HepG2 (cell line): ENCODE data around the gene PODN. TPM values are rescaled to one million over a fixed set of nuclear protein-coding genes. Genes with fewer than 3 reads are reported as not detected.

ENCODE experiments used
- FOXK2 ChIP-seq: fragments of 450-650 bp; IDR thresholded peaks from 2 replicates; pipeline ENCODE4 v1.6.1; 2016
- HHEX ChIP-seq: IDR thresholded peaks from 2 replicates; pipeline ENCODE4 v1.6.1; 2016; ENCODE audit warnings: control low read depth
- HNRNPUL1 ChIP-seq: fragments of 200-400 bp; formaldehyde crosslinking; IDR thresholded peaks from 2 replicates; pipeline ENCODE4 v1.6.1; 2017; ENCODE audit warnings: low read depth, mild to moderate bottlenecking, low read length, moderate library complexity
- KDM1A ChIP-seq: IDR thresholded peaks from 2 replicates; pipeline ENCODE4 v1.6.1; 2016; ENCODE audit warnings: missing compliant biosample characterization
- MEIS2 ChIP-seq: sonication (generic); formaldehyde crosslinking; IDR thresholded peaks from 2 replicates; pipeline ENCODE4 v1.9.0; 2021; ENCODE audit warnings: mild to moderate bottlenecking, missing genetic modification reagents
- MYNN ChIP-seq: sonication (generic); formaldehyde crosslinking; IDR thresholded peaks from 2 replicates; pipeline ENCODE4 v1.4.0; 2020; ENCODE audit warnings: mild to moderate bottlenecking, low read depth, missing genetic modification reagents
- NFKBIZ ChIP-seq: IDR thresholded peaks from 2 replicates; pipeline ENCODE4 v1.6.1; 2018; ENCODE audit warnings: missing genetic modification reagents, missing compliant biosample characterization
- PAWR ChIP-seq: sonication (generic); formaldehyde crosslinking; IDR thresholded peaks from 2 replicates; pipeline ENCODE4 v1.4.0; 2020; ENCODE audit warnings: missing genetic modification reagents, mild to moderate bottlenecking, borderline replicate concordance
- RBM22 ChIP-seq: fragments of 200-400 bp; formaldehyde crosslinking; optimal IDR thresholded peaks from 2 replicates; pipeline ENCODE3; 2017; ENCODE audit warnings: mild to moderate bottlenecking, low read length, moderate library complexity
- SYNCRIP ChIP-seq: fragments of 200-400 bp; formaldehyde crosslinking; IDR thresholded peaks from 2 replicates; pipeline ENCODE4 v1.6.1; 2018; ENCODE audit warnings: mild to moderate bottlenecking, low read depth, low read length; ENCODE audit not compliant: insufficient read depth
- TSC22D2 ChIP-seq: sonication (generic); formaldehyde crosslinking; IDR thresholded peaks from 2 replicates; pipeline ENCODE4 v1.5.1; 2020; ENCODE audit warnings: missing genetic modification reagents, mild to moderate bottlenecking, borderline replicate concordance
- ZBTB3 ChIP-seq: sonication (generic); formaldehyde crosslinking; IDR thresholded peaks from 2 replicates; pipeline ENCODE4 v1.4.0; 2020; ENCODE audit warnings: low read depth, mild to moderate bottlenecking, moderate library complexity, missing genetic modification reagents, borderline replicate concordance
- ZNF253 ChIP-seq: sonication (generic); formaldehyde crosslinking; IDR thresholded peaks from 2 replicates; pipeline ENCODE4 v1.8.0; 2022; ENCODE audit warnings: mild to moderate bottlenecking, missing genetic modification reagents, borderline replicate concordance
- ZNF326 ChIP-seq: sonication (generic); formaldehyde crosslinking; IDR thresholded peaks from 2 replicates; pipeline ENCODE4 v1.4.0; 2020; ENCODE audit warnings: missing genetic modification reagents, borderline replicate concordance
- ZNF44 ChIP-seq: sonication (generic); formaldehyde crosslinking; IDR thresholded peaks from 2 replicates; pipeline ENCODE4 v1.5.1; 2020; ENCODE audit warnings: mild to moderate bottlenecking, missing genetic modification reagents
- ZNF703 ChIP-seq: sonication (generic); formaldehyde crosslinking; IDR thresholded peaks from 2 replicates; pipeline ENCODE4 v1.5.1; 2020; ENCODE audit warnings: missing genetic modification reagents, mild to moderate bottlenecking, moderate library complexity, borderline replicate concordance
- ZSCAN22 ChIP-seq: sonication (generic); formaldehyde crosslinking; IDR thresholded peaks from 2 replicates; pipeline ENCODE4 v1.4.0; 2020; ENCODE audit warnings: mild to moderate bottlenecking, missing genetic modification reagents
- polyA plus RNA-seq, 8 experiments: library from polyadenylated mRNA; depleted of rRNA in 3 of 8; stranded (reverse) in 7 of 8; unstranded in 1 of 8; fragments of >200 nt; fragmentation: Illumina TruSeq in 4 of 8; extraction: Trizol in 4 of 8; gene quantifications; 2 replicates each; pipeline versions ENCODE4 v1.2.1 to v1.2.3, GENCODE V29; 2011 to 2016; ENCODE audit warnings: low read depth in 4 of 8, missing spikeins in 1 of 8, mixed read lengths in 1 of 8; ENCODE audit not compliant: insufficient read depth in 1 of 8
- total RNA-seq, 5 experiments: library from RNA; depleted of rRNA; stranded (reverse); fragments of >200 nt; fragmentation: Illumina TruSeq; extraction: Trizol; gene quantifications; 2 replicates each; pipeline ENCODE4 v1.2.3, GENCODE V29; 2016; ENCODE audit warnings: low read depth in 1 of 5
- TF ChIP-seq, protein P1 (sequence below): IDR thresholded peaks from 2 replicates; pipeline ENCODE4 v1.6.1; 2016; ENCODE audit warnings: missing genetic modification reagents, missing compliant biosample characterization
- TF ChIP-seq, protein P2 (sequence below): sonication (generic); formaldehyde crosslinking; IDR thresholded peaks from 2 replicates; pipeline ENCODE4 v1.8.0; 2022; ENCODE audit warnings: mild to moderate bottlenecking, missing genetic modification reagents, moderate library complexity
- TF ChIP-seq, protein P3 (sequence below): fragments of 450-650 bp; IDR thresholded peaks from 2 replicates; pipeline ENCODE4 v1.6.1; 2017; ENCODE audit warnings: mild to moderate bottlenecking
- TF ChIP-seq, protein P4 (sequence below): sonication (generic); formaldehyde crosslinking; IDR thresholded peaks from 2 replicates; pipeline ENCODE4 v1.4.0; 2020; ENCODE audit warnings: missing genetic modification reagents, borderline replicate concordance
- TF ChIP-seq, protein P5 (sequence below): sonication (generic); formaldehyde crosslinking; IDR thresholded peaks from 2 replicates; pipeline ENCODE4 v1.5.0; 2020; ENCODE audit warnings: mild to moderate bottlenecking, low read depth, missing genetic modification reagents, borderline replicate concordance

PODN gene
- total and polyA plus RNA-seq, 2 of the 13 experiments (the other 11 are each of a cell fraction or from before 2014, with no cell fraction given): 0.13 TPM; not detected in 1

DNA sequence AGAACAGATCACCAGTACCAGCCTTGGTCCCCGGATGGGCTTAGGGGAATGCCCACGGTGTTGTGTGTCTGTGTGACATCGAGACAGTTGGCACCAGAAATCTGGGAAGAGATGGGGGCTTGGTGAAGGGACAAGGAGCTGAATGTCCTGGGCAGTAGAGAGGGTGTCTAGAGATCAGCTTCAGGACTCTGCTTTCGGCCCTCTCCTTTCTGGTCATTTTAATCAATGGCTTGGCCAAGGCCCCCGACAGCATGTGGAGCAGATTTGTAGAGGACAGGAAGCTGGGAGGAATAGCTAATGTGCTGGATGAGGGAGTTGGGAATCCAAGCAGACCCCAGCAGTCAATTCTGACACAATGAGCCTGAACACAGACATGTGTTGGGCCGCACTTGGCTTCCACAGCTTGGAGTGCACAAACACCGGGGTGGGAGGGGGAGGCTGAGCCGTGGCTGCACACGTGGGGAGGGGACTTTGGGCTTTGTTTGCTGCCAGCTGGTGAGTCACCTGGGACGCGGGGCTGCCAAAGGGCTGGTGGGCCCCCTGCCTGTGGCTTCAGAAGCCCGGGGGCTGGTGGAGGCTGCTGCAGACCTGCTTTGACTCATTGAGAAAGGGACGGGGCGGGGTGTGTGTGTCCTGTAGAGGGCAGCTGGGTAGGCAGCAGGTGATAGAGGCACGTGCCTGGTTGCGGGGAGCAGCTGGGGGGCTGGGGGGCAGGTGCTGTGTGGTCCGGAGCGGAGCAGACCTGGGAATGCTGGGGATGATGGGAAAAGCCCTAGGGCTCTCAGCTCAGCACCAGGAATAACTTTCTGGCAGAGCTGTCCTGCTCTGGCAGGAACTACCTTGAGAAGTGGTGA lies 59.5 kb downstream of the PODN start (continued):
- TF ChIP-seq, protein P1, sequence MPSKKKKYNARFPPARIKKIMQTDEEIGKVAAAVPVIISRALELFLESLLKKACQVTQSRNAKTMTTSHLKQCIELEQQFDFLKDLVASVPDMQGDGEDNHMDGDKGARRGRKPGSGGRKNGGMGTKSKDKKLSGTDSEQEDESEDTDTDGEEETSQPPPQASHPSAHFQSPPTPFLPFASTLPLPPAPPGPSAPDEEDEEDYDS (CRISPR knock-in tag): peak; percentile 48; the same call in 1 of the 2 replicates
- TF ChIP-seq, protein P2, sequence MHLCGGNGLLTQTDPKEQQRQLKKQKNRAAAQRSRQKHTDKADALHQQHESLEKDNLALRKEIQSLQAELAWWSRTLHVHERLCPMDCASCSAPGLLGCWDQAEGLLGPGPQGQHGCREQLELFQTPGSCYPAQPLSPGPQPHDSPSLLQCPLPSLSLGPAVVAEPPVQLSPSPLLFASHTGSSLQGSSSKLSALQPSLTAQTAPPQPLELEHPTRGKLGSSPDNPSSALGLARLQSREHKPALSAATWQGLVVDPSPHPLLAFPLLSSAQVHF (CRISPR knock-in tag): no peak
- TF ChIP-seq MEIS2: peak; percentile 72; the same call in 1 of the 2 replicates
- no peak for TF ChIP-seq RBM22
- TF ChIP-seq ZNF253 (CRISPR knock-in tag): no peak
- 0 out of 2 replicates have a peak, but pooled peaks have one; percentile 31 for TF ChIP-seq TSC22D2 (CRISPR knock-in tag)
- no peak for TF ChIP-seq FOXK2
- TF ChIP-seq ZNF326 (CRISPR knock-in tag): no peak
- no peak for TF ChIP-seq HNRNPUL1
- no peak for TF ChIP-seq HHEX (CRISPR knock-in tag)
- TF ChIP-seq, protein P3, sequence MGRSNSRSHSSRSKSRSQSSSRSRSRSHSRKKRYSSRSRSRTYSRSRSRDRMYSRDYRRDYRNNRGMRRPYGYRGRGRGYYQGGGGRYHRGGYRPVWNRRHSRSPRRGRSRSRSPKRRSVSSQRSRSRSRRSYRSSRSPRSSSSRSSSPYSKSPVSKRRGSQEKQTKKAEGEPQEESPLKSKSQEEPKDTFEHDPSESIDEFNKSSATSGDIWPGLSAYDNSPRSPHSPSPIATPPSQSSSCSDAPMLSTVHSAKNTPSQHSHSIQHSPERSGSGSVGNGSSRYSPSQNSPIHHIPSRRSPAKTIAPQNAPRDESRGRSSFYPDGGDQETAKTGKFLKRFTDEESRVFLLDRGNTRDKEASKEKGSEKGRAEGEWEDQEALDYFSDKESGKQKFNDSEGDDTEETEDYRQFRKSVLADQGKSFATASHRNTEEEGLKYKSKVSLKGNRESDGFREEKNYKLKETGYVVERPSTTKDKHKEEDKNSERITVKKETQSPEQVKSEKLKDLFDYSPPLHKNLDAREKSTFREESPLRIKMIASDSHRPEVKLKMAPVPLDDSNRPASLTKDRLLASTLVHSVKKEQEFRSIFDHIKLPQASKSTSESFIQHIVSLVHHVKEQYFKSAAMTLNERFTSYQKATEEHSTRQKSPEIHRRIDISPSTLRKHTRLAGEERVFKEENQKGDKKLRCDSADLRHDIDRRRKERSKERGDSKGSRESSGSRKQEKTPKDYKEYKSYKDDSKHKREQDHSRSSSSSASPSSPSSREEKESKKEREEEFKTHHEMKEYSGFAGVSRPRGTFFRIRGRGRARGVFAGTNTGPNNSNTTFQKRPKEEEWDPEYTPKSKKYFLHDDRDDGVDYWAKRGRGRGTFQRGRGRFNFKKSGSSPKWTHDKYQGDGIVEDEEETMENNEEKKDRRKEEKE: no peak
- no peak for TF ChIP-seq KDM1A (CRISPR knock-in tag)
- TF ChIP-seq MYNN (CRISPR knock-in tag): no peak
- TF ChIP-seq ZSCAN22: no peak
- peak; percentile 37; the same call in 1 of the 2 replicates for TF ChIP-seq ZBTB3 (CRISPR knock-in tag)
- TF ChIP-seq, protein P4, sequence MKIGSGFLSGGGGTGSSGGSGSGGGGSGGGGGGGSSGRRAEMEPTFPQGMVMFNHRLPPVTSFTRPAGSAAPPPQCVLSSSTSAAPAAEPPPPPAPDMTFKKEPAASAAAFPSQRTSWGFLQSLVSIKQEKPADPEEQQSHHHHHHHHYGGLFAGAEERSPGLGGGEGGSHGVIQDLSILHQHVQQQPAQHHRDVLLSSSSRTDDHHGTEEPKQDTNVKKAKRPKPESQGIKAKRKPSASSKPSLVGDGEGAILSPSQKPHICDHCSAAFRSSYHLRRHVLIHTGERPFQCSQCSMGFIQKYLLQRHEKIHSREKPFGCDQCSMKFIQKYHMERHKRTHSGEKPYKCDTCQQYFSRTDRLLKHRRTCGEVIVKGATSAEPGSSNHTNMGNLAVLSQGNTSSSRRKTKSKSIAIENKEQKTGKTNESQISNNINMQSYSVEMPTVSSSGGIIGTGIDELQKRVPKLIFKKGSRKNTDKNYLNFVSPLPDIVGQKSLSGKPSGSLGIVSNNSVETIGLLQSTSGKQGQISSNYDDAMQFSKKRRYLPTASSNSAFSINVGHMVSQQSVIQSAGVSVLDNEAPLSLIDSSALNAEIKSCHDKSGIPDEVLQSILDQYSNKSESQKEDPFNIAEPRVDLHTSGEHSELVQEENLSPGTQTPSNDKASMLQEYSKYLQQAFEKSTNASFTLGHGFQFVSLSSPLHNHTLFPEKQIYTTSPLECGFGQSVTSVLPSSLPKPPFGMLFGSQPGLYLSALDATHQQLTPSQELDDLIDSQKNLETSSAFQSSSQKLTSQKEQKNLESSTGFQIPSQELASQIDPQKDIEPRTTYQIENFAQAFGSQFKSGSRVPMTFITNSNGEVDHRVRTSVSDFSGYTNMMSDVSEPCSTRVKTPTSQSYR (CRISPR knock-in tag): peak; percentile 64; the same call in 1 of the 2 replicates
- no peak for TF ChIP-seq PAWR (CRISPR knock-in tag)
- TF ChIP-seq SYNCRIP: no peak
- TF ChIP-seq, protein P5, sequence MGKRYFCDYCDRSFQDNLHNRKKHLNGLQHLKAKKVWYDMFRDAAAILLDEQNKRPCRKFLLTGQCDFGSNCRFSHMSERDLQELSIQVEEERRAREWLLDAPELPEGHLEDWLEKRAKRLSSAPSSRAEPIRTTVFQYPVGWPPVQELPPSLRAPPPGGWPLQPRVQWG (CRISPR knock-in tag): no peak
- peak; percentile 64; the same call in 1 of the 2 replicates for TF ChIP-seq NFKBIZ (CRISPR knock-in tag)
- no peak for TF ChIP-seq ZNF703 (CRISPR knock-in tag)
- no peak for TF ChIP-seq ZNF44 (CRISPR knock-in tag)
